GM19468 (cell line): Measurements from ENCODE around the gene PAGE3.

Experiments
- ATAC-seq: cut with Tn5 transposase; IDR thresholded peaks from one replicate; pipeline ENCODE4 v1.9.1; 2021; ENCODE audit warnings: mild to moderate bottlenecking, moderate library complexity, moderate number of reproducible peaks; ENCODE audit not compliant: unreplicated experiment; ENCODE audit errors: extremely low read depth

Gene PAGE3

GRCh38 chrX:55264816-55265215 is at the start of gene PAGE3:
TSS of gene PAGE3 (minus strand) at chrX:55264916. CDS start at chrX:55263903, 1,013 bp downstream.
- no peak for ATAC-seq

GRCh38 chrX:55312655-55313054 is 47.9 kb upstream of the PAGE3 start:
- no peak for ATAC-seq

GRCh38 chrX:55290963-55291362 is 26.2 kb upstream of the PAGE3 start:
- no peak for ATAC-seq

- no peak for ATAC-seq
These were observed 15.1 kb upstream of the PAGE3 start for GRCh38 chrX:55279832-55280231.

GRCh38 chrX:55260806-55261205 is 3.9 kb downstream of the PAGE3 start:
- no peak for ATAC-seq

- no peak for ATAC-seq
These were observed 11.2 kb downstream of the PAGE3 start for GRCh38 chrX:55253528-55253927.

- no peak for ATAC-seq
These were observed 23.9 kb downstream of the PAGE3 start for GRCh38 chrX:55240788-55241340.

- no peak for ATAC-seq
These were observed 44.5 kb downstream of the PAGE3 start, which contains the start of gene PAGE5 for GRCh38 chrX:55220119-55220794. TSS of gene PAGE5 (plus strand) at chrX:55220346. CDS start at chrX:55221383, 1,037 bp downstream.

- ATAC-seq: no peak
These were observed 51.3 kb downstream of the PAGE3 start for GRCh38 chrX:55213381-55213780.

GRCh38 chrX:55210931-55211677 is 53.6 kb downstream of the PAGE3 start:
- no peak for ATAC-seq
